K562 (cell line): ENCODE measurements around the gene PNPLA1. TPM values are rescaled to one million over a fixed set of nuclear protein-coding genes. Genes with fewer than 3 reads are reported as not detected.

Experiments used
- ATAC-seq: fragments of 200-7000 bp; cut with Tn5 transposase; 3 replicates; pipeline ENCODE4 v1.9.1; 2020; ENCODE audit warnings: moderate library complexity
- BruUV-seq: library from RNA; stranded (reverse); fragments of 400-500 nt; replicated peaks from 2 replicates; lab custom pipeline; 2021; lab: Mats Ljungman, UMichigan
- CTCF ChIA-PET: fragments of 300-600 bp; formaldehyde crosslinking; extraction: SDS; loops from one replicate; lab custom pipeline; 2021; ENCODE audit warnings: low intra/inter-chr PET ratio; lab: Yijun Ruan, JAX
- POLR2A ChIA-PET: fragments of 300-600, 350-650 bp; sonication (Branson Sonifier 250); formaldehyde crosslinking; extraction: SDS; loops from one replicate; lab custom pipeline; 2021; ENCODE audit warnings: antibody characterized with exemption, inconsistent platforms; lab: Yijun Ruan, JAX
- DNase-seq, 4 experiments: peaks; one replicate each; pipeline versions ENCODE4 v3.0.0 to v3.0.0-alpha.2; 2011 to 2018; ENCODE audit warnings: low spot score in 3 of 4, mixed read lengths in 3 of 4; ENCODE audit errors: extremely low read depth in 1 of 4
- FAIRE-seq: peaks from 2 replicates; lab custom pipeline; 2011; peaks lifted over from hg19 to GRCh38; lab: Jason Lieb, UNC
- H2AFZ ChIP-seq: 2 replicates; pipeline ENCODE4 v1.6.0; 2011; ENCODE audit warnings: low read depth, low read length, control low read depth, inconsistent platforms
- H3K27ac ChIP-seq: fragments of 200-600 bp; 3 replicates; pipeline ENCODE4 v1.8.0; 2011; ENCODE audit warnings: low read depth, mild to moderate bottlenecking, control low read depth, inconsistent platforms, low read length, moderate library complexity, mixed read lengths; ENCODE audit errors: extremely low read depth
- H3K27me3 ChIP-seq, 2 experiments: fragments of 300-600 bp in 1 of 2; 2 replicates in 1 of 2; 3 replicates in 1 of 2; pipeline versions ENCODE4 v1.6.0 to v1.8.0; 2011; ENCODE audit warnings: inconsistent platforms in 2 of 2, low read length in 2 of 2, mild to moderate bottlenecking in 1 of 2, mixed read lengths in 1 of 2, moderate library complexity in 1 of 2; ENCODE audit not compliant: control insufficient read depth in 2 of 2, insufficient read depth in 2 of 2
- H3K36me3 ChIP-seq: fragments of 300-600 bp; 3 replicates; pipeline ENCODE4 v1.8.0; 2011; ENCODE audit warnings: mild to moderate bottlenecking, low read length, inconsistent platforms; ENCODE audit not compliant: control insufficient read depth, insufficient read depth
- H3K4me1 ChIP-seq, 2 experiments: fragments of 200-600 bp in 1 of 2; replicated peaks in 1 of 2; 2 replicates in 1 of 2; 3 replicates in 1 of 2; pipeline versions ENCODE4 v1.5.1 to v1.8.0; 2011; ENCODE audit warnings: inconsistent platforms in 2 of 2, low read length in 2 of 2, mild to moderate bottlenecking in 1 of 2, mixed read lengths in 1 of 2, moderate library complexity in 1 of 2; ENCODE audit not compliant: control insufficient read depth in 2 of 2, insufficient read depth in 2 of 2
- H3K4me2 ChIP-seq: 2 replicates; pipeline ENCODE4 v1.6.1; 2011; ENCODE audit warnings: low read length, control low read depth, inconsistent platforms, mixed read lengths; ENCODE audit not compliant: insufficient read depth
- H3K4me3 ChIP-seq: fragments of 200-600 bp; sonication (generic), shearing (Covaris generic); 2 replicates; pipeline ENCODE4 v1.5.1; 2016; ENCODE audit warnings: control low read depth, inconsistent platforms
- H3K79me2 ChIP-seq: fragments of 200-600 bp; 3 replicates; pipeline ENCODE4 v1.8.0; 2011; ENCODE audit warnings: low read length, inconsistent platforms; ENCODE audit not compliant: control insufficient read depth, insufficient read depth
- H3K9ac ChIP-seq, 2 experiments: 2 replicates each; pipeline versions ENCODE4 v1.6.0 to v1.6.1; 2011; ENCODE audit warnings: low read depth in 2 of 2, low read length in 2 of 2, control low read depth in 1 of 2, inconsistent platforms in 1 of 2, mild to moderate bottlenecking in 1 of 2, mixed read lengths in 1 of 2; ENCODE audit not compliant: insufficient read depth in 1 of 2
- H3K9me1 ChIP-seq: one replicate; pipeline ENCODE4 v1.6.0; 2011; ENCODE audit warnings: inconsistent platforms, mild to moderate bottlenecking, low read length, moderate library complexity; ENCODE audit not compliant: control insufficient read depth, insufficient read depth
- H3K9me3 ChIP-seq: replicated peaks from 2 replicates; pipeline ENCODE4 v1.5.1; 2011; ENCODE audit warnings: low read depth, low read length, inconsistent platforms; ENCODE audit not compliant: control insufficient read depth, insufficient read depth
- H4K20me1 ChIP-seq: replicated peaks from 2 replicates; pipeline ENCODE4 v1.6.1; 2011; ENCODE audit warnings: low read length, inconsistent platforms, mixed read lengths; ENCODE audit not compliant: control insufficient read depth, insufficient read depth
- CBFA2T3 ChIP-seq: fragments of 450-650 bp; IDR thresholded peaks from 2 replicates; pipeline ENCODE4 v1.6.1; 2017
- CREM ChIP-seq: IDR thresholded peaks from 2 replicates; pipeline ENCODE4 v1.6.1; 2014; ENCODE audit warnings: antibody characterized with exemption, low read depth
- YBX1 ChIP-seq: fragments of 450-650 bp; IDR thresholded peaks from 2 replicates; pipeline ENCODE4 v1.7.1; 2016; ENCODE audit warnings: mild to moderate bottlenecking
- WGBS: fragments of 100-300 bp; shearing (Covaris generic); methylation state at CpG from one replicate; pipeline ENCODE4 v1.1.6; 2016; ENCODE audit warnings: low coverage, mixed read lengths; ENCODE audit not compliant: insufficient coverage; ENCODE audit errors: missing lambda C conversion rate; 5-methylcytosine and 5-hydroxymethylcytosine counted together
- in situ Hi-C: fragments of 300-500 bp; cut with MboI; formaldehyde crosslinking; loops from 4 replicates; pipeline ENCODE4 v1.15.0; 2018; ENCODE audit warnings: inconsistent platforms, mixed read lengths
- intact Hi-C: fragments of 100-400 bp; cut with micrococcal nuclease; formaldehyde crosslinking; loops from 2 replicates; pipeline ENCODE4 v1.14.2; 2022
- polyA plus RNA-seq, 8 experiments: library from polyadenylated mRNA; depleted of rRNA in 4 of 8; stranded (reverse) in 5 of 8; unstranded in 3 of 8; fragments of >200 nt; fragmentation: Nextera tagmentation in 2 of 8; fragmentation: Illumina TruSeq in 1 of 8; extraction: Ambion mirVana in 2 of 8; extraction: Trizol in 1 of 8; gene quantifications; 2 replicates each; pipeline versions ENCODE4 v1.2.1 to v1.2.3, GENCODE V29; 2011 to 2014; ENCODE audit warnings: inconsistent platforms in 1 of 8, missing spikeins in 1 of 8
- total RNA-seq, 7 experiments: library from RNA; depleted of rRNA in 6 of 7; stranded (reverse); fragments of >200 nt in 6 of 7; fragmentation: Illumina TruSeq in 2 of 7; extraction: Trizol in 2 of 7; gene quantifications; 2 replicates each; pipeline versions ENCODE4 v1.2.1 to v1.2.3, GENCODE V29; 2011 to 2021; ENCODE audit warnings: low replicate concordance in 1 of 7
- TF ChIP-seq, protein P1 (sequence below): fragments of 200-800 bp; sonication (Bioruptor generic); IDR thresholded peaks from 2 replicates; pipeline ENCODE4 v1.6.1; 2017; ENCODE audit warnings: missing genetic modification characterization, missing compliant biosample characterization

The PNPLA1 gene
- total and polyA plus RNA-seq, 9 of the 15 experiments (the other 6 are each of a cell fraction or from before 2014, with no cell fraction given), result 0.04 to 0.27 (median 0.13) TPM; not detected in 2

DNA sequence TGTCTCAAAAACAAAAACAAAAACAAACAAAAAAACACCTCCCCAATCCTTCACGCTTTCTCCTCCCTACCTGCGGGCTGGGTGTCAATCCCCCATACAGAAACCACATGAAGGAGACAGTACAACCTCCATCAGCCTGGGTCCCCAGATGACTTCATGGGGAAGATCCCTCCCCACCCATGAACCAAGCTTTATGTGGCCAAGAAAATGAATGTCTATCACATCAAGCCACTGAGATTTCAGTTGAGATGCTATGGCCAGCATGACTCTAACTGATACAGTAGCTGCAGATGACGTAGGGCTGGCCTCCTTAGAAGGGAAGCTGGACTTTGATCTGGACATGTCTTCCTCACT is 88.0 kb downstream of the PNPLA1 start:
- peaks cover 0 to 12% of the 10 kb centered on the region in 2 experiments; a peak in 2 of 5 replicates for H3K4me1 ChIP-seq
- H3K79me2 ChIP-seq, result no peaks in the 10 kb centered on the region
- no peak overlapping the region for H2AFZ ChIP-seq
- DNase-seq (no peak), ATAC-seq (no peak), FAIRE-seq (no peak)
- no peaks in the 10 kb centered on the region for H4K20me1 ChIP-seq
- intact Hi-C loops, result loop anchor here (5.0 kb wide), 1 partner anchor 101 kb away; no protein-coding TSS in a partner anchor
- H3K9ac ChIP-seq, result no peak overlapping the region
- H3K9me3 ChIP-seq, result 0 out of 2 replicates have a peak, but pooled peaks cover 2% of the 10 kb centered on the region
- CTCF ChIA-PET, result interaction anchor here (5.9 kb wide), 1 partner anchor 55 kb away, joined by 45 read pairs; no protein-coding TSS in a partner anchor
- POLR2A ChIA-PET, result interaction anchor here (0.7 to 2.4 kb wide), 5 partner anchors 11 to 155 kb away, joined by 3 to 15 read pairs (median 3); no protein-coding TSS in a partner anchor
- WGBS, result 15% methylated on average over 3 of the region's 3 CpGs
- no peaks in the 10 kb centered on the region; a peak in 2 of 5 replicates for H3K27me3 ChIP-seq
- in situ Hi-C loops, result no loop called here
- no peaks in the 10 kb centered on the region for H3K36me3 ChIP-seq
- 0 out of 2 replicates have a peak, but pooled peaks have one; percentile 22 for TF ChIP-seq CBFA2T3
- no peak for TF ChIP-seq YBX1
- TF ChIP-seq, protein P1, sequence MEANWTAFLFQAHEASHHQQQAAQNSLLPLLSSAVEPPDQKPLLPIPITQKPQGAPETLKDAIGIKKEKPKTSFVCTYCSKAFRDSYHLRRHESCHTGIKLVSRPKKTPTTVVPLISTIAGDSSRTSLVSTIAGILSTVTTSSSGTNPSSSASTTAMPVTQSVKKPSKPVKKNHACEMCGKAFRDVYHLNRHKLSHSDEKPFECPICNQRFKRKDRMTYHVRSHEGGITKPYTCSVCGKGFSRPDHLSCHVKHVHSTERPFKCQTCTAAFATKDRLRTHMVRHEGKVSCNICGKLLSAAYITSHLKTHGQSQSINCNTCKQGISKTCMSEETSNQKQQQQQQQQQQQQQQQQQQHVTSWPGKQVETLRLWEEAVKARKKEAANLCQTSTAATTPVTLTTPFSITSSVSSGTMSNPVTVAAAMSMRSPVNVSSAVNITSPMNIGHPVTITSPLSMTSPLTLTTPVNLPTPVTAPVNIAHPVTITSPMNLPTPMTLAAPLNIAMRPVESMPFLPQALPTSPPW (CRISPR knock-in tag), result 0 out of 2 replicates have a peak, but pooled peaks have one; percentile 7
- TF ChIP-seq CREM, result peak; percentile 56
- H3K4me3 ChIP-seq, result no peak overlapping the region
- no TSS peak for BruUV-seq
- no peak overlapping the region for H3K4me2 ChIP-seq
- no peaks in the 10 kb centered on the region for H3K9me1 ChIP-seq
- no peak overlapping the region for H3K27ac ChIP-seq

Other genes with a start within 250 kb of the PNPLA1 start
Only the 7 nearest of the 8 such genes appear.
- 27.8 and 34.0 TPM in 2 replicates for gene MAPK14, start 242.3 kb upstream of the PNPLA1 start, total RNA-seq (2014; rRNA removed)
- 41.5 and 42.5 TPM in 2 replicates for gene MAPK14, start 242.3 kb upstream of the PNPLA1 start, total RNA-seq (2014; rRNA removed; fragmentation: Illumina TruSeq; extraction: Trizol)
- gene MAPK14, start 242.3 kb upstream of the PNPLA1 start, total RNA-seq (2015; rRNA removed; fragmentation: Illumina TruSeq; extraction: Trizol), result 41.9 and 44.9 TPM in 2 replicates
- 37.2 and 45.4 TPM in 2 replicates for gene MAPK14, start 242.3 kb upstream of the PNPLA1 start, total RNA-seq (2021)
- gene MAPK14, start 242.3 kb upstream of the PNPLA1 start, polyA plus RNA-seq (2011; rRNA removed), result 57.9 and 62.7 TPM in 2 replicates
- gene MAPK14, start 242.3 kb upstream of the PNPLA1 start, polyA plus RNA-seq (2014; fragmentation: Illumina TruSeq; extraction: Trizol), result 31.3 and 35.5 TPM in 2 replicates
- gene MAPK14, start 242.3 kb upstream of the PNPLA1 start, polyA plus RNA-seq (2014; fragmentation: Nextera tagmentation; extraction: Ambion mirVana), result 10 to 100 TPM in 1 of 2 experiments, 1 to 10 TPM in 1; 8.8 to 11.8 TPM
- 30.1 and 32.7 TPM in 2 replicates for gene MAPK14, start 242.3 kb upstream of the PNPLA1 start, polyA plus RNA-seq (2014; rRNA removed)
- gene MAPK13, start 139.5 kb upstream of the PNPLA1 start, total RNA-seq (2014; rRNA removed), result 0.36 and 0.57 TPM in 2 replicates
- gene MAPK13, start 139.5 kb upstream of the PNPLA1 start, total RNA-seq (2014; rRNA removed; fragmentation: Illumina TruSeq; extraction: Trizol), result 0.11 and 0.16 TPM in 2 replicates
- 0.30 and 0.43 TPM in 2 replicates for gene MAPK13, start 139.5 kb upstream of the PNPLA1 start, total RNA-seq (2015; rRNA removed; fragmentation: Illumina TruSeq; extraction: Trizol)
- gene MAPK13, start 139.5 kb upstream of the PNPLA1 start, total RNA-seq (2021), result 0.69 and 0.84 TPM in 2 replicates
- gene MAPK13, start 139.5 kb upstream of the PNPLA1 start, polyA plus RNA-seq (2011; rRNA removed), result 1.3 and 2.0 TPM in 2 replicates
- gene MAPK13, start 139.5 kb upstream of the PNPLA1 start, polyA plus RNA-seq (2014; fragmentation: Illumina TruSeq; extraction: Trizol), result 0.52 and 0.68 TPM in 2 replicates
- gene MAPK13, start 139.5 kb upstream of the PNPLA1 start, polyA plus RNA-seq (2014; fragmentation: Nextera tagmentation; extraction: Ambion mirVana), result under 1 TPM in 1 of 2 experiments, not detected in 1; 0.03 TPM
- 1.00 and 2.3 TPM in 2 replicates for gene MAPK13, start 139.5 kb upstream of the PNPLA1 start, polyA plus RNA-seq (2014; rRNA removed)
- gene BRPF3, start 73.3 kb upstream of the PNPLA1 start, total RNA-seq (2014; rRNA removed), result 6.2 and 7.1 TPM in 2 replicates
- gene BRPF3, start 73.3 kb upstream of the PNPLA1 start, total RNA-seq (2014; rRNA removed; fragmentation: Illumina TruSeq; extraction: Trizol), result 5.4 and 5.6 TPM in 2 replicates
- 8.3 and 8.8 TPM in 2 replicates for gene BRPF3, start 73.3 kb upstream of the PNPLA1 start, total RNA-seq (2015; rRNA removed; fragmentation: Illumina TruSeq; extraction: Trizol)
- gene BRPF3, start 73.3 kb upstream of the PNPLA1 start, total RNA-seq (2021), result 15.7 and 17.4 TPM in 2 replicates
- 8.0 and 9.4 TPM in 2 replicates for gene BRPF3, start 73.3 kb upstream of the PNPLA1 start, polyA plus RNA-seq (2011; rRNA removed)
- 17.9 and 19.3 TPM in 2 replicates for gene BRPF3, start 73.3 kb upstream of the PNPLA1 start, polyA plus RNA-seq (2014; fragmentation: Illumina TruSeq; extraction: Trizol)
- gene BRPF3, start 73.3 kb upstream of the PNPLA1 start, polyA plus RNA-seq (2014; fragmentation: Nextera tagmentation; extraction: Ambion mirVana), result 1 to 10 TPM; 2.2 to 2.5 TPM
- gene BRPF3, start 73.3 kb upstream of the PNPLA1 start, polyA plus RNA-seq (2014; rRNA removed), result 11.1 and 12.6 TPM in 2 replicates
- not detected in 2 replicates for gene BNIP5, start 66.8 kb downstream of the PNPLA1 start, total RNA-seq (2014; rRNA removed)
- gene BNIP5, start 66.8 kb downstream of the PNPLA1 start, total RNA-seq (2014; rRNA removed; fragmentation: Illumina TruSeq; extraction: Trizol), result not detected in 2 replicates
- not detected in 2 replicates for gene BNIP5, start 66.8 kb downstream of the PNPLA1 start, total RNA-seq (2015; rRNA removed; fragmentation: Illumina TruSeq; extraction: Trizol)
- not detected in 2 replicates for gene BNIP5, start 66.8 kb downstream of the PNPLA1 start, total RNA-seq (2021)
- not detected in 2 replicates for gene BNIP5, start 66.8 kb downstream of the PNPLA1 start, polyA plus RNA-seq (2011; rRNA removed)
- not detected in 2 replicates for gene BNIP5, start 66.8 kb downstream of the PNPLA1 start, polyA plus RNA-seq (2014; fragmentation: Illumina TruSeq; extraction: Trizol)
- not detected for gene BNIP5, start 66.8 kb downstream of the PNPLA1 start, polyA plus RNA-seq (2014; fragmentation: Nextera tagmentation; extraction: Ambion mirVana)
- not detected in 2 replicates for gene BNIP5, start 66.8 kb downstream of the PNPLA1 start, polyA plus RNA-seq (2014; rRNA removed)
- 0.12 TPM in 1 of 2 replicates, not detected in the other for gene ETV7, start 117.6 kb downstream of the PNPLA1 start, total RNA-seq (2014; rRNA removed)
- gene ETV7, start 117.6 kb downstream of the PNPLA1 start, total RNA-seq (2014; rRNA removed; fragmentation: Illumina TruSeq; extraction: Trizol), result 0.16 and 0.22 TPM in 2 replicates
- gene ETV7, start 117.6 kb downstream of the PNPLA1 start, total RNA-seq (2015; rRNA removed; fragmentation: Illumina TruSeq; extraction: Trizol), result not detected in 2 replicates
- 0.16 and 0.22 TPM in 2 replicates for gene ETV7, start 117.6 kb downstream of the PNPLA1 start, total RNA-seq (2021)
- 0.07 TPM in 1 of 2 replicates, not detected in the other for gene ETV7, start 117.6 kb downstream of the PNPLA1 start, polyA plus RNA-seq (2011; rRNA removed)
- gene ETV7, start 117.6 kb downstream of the PNPLA1 start, polyA plus RNA-seq (2014; fragmentation: Illumina TruSeq; extraction: Trizol), result 0.12 and 0.32 TPM in 2 replicates
- under 1 TPM; 0.08 to 0.17 TPM for gene ETV7, start 117.6 kb downstream of the PNPLA1 start, polyA plus RNA-seq (2014; fragmentation: Nextera tagmentation; extraction: Ambion mirVana)
- gene ETV7, start 117.6 kb downstream of the PNPLA1 start, polyA plus RNA-seq (2014; rRNA removed), result not detected in 2 replicates
- gene PXT1, start 172.8 kb downstream of the PNPLA1 start, total RNA-seq (2014; rRNA removed), result 0.08 and 0.09 TPM in 2 replicates
- 0.11 and 0.13 TPM in 2 replicates for gene PXT1, start 172.8 kb downstream of the PNPLA1 start, total RNA-seq (2014; rRNA removed; fragmentation: Illumina TruSeq; extraction: Trizol)
- 0.11 TPM in 1 of 2 replicates, not detected in the other for gene PXT1, start 172.8 kb downstream of the PNPLA1 start, total RNA-seq (2015; rRNA removed; fragmentation: Illumina TruSeq; extraction: Trizol)
- gene PXT1, start 172.8 kb downstream of the PNPLA1 start, total RNA-seq (2021), result not detected in 2 replicates
- 0.04 and 0.10 TPM in 2 replicates for gene PXT1, start 172.8 kb downstream of the PNPLA1 start, polyA plus RNA-seq (2011; rRNA removed)
- not detected in 2 replicates for gene PXT1, start 172.8 kb downstream of the PNPLA1 start, polyA plus RNA-seq (2014; fragmentation: Illumina TruSeq; extraction: Trizol)
- not detected for gene PXT1, start 172.8 kb downstream of the PNPLA1 start, polyA plus RNA-seq (2014; fragmentation: Nextera tagmentation; extraction: Ambion mirVana)
- gene PXT1, start 172.8 kb downstream of the PNPLA1 start, polyA plus RNA-seq (2014; rRNA removed), result not detected in 2 replicates
- gene KCTD20, start 172.9 kb downstream of the PNPLA1 start, total RNA-seq (2014; rRNA removed), result 70.6 and 72.6 TPM in 2 replicates
- gene KCTD20, start 172.9 kb downstream of the PNPLA1 start, total RNA-seq (2014; rRNA removed; fragmentation: Illumina TruSeq; extraction: Trizol), result 98.3 and 110 TPM in 2 replicates
- gene KCTD20, start 172.9 kb downstream of the PNPLA1 start, total RNA-seq (2015; rRNA removed; fragmentation: Illumina TruSeq; extraction: Trizol), result 81.5 and 87.8 TPM in 2 replicates
- 69.5 and 71.4 TPM in 2 replicates for gene KCTD20, start 172.9 kb downstream of the PNPLA1 start, total RNA-seq (2021)
- gene KCTD20, start 172.9 kb downstream of the PNPLA1 start, polyA plus RNA-seq (2011; rRNA removed), result 101 and 160 TPM in 2 replicates
- gene KCTD20, start 172.9 kb downstream of the PNPLA1 start, polyA plus RNA-seq (2014; fragmentation: Illumina TruSeq; extraction: Trizol), result 68.9 and 80.6 TPM in 2 replicates
- gene KCTD20, start 172.9 kb downstream of the PNPLA1 start, polyA plus RNA-seq (2014; fragmentation: Nextera tagmentation; extraction: Ambion mirVana), result 10 to 100 TPM; 28.9 to 30.0 TPM
- 54.7 and 60.9 TPM in 2 replicates for gene KCTD20, start 172.9 kb downstream of the PNPLA1 start, polyA plus RNA-seq (2014; rRNA removed)